GM12873 (cell line): ENCODE measurements around the gene SPAST.

Experiments
- CTCF ChIP-seq: IDR thresholded peaks from 2 replicates; pipeline ENCODE4 v1.5.1; 2012; ENCODE audit warnings: low read depth, mild to moderate bottlenecking, moderate library complexity, low read length, control low read depth; ENCODE audit not compliant: insufficient read depth; ENCODE audit errors: missing control alignments

SPAST gene

DNA sequence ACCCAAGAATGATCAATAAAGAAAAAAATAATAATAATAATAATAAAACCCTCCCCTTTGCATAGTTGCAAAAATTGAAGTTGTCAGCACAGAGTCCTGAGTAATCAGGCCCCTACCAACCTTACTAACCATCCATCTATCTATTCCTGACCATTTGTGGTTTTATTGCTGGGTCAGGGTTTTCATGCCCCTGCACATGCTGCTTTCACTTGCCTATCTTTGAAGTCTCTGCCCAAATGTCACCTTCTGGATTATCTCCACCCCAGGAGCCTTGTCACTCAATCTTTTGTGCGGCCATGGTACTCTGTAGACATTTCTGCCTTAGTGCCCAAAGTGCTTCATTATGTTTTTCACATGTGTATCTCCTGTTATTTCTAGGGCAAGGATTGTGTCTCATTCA lies 137.5 kb downstream of the SPAST start:
- TF ChIP-seq CTCF, result no peak
